Measurements from ENCODE around the gene RASA3.
"Not testable (repeated sequence)": the region's sequence is repeated elsewhere in the genome, so short reads cannot be mapped to it uniquely, and the experiment has no call there.

The RASA3 gene

GRCh38 chr13:114081761-114082681 lies 50.4 kb downstream of the RASA3 start:
- no peak for DNase-seq (ENCODE audit: low read depth in 2 of 2)

DNA sequence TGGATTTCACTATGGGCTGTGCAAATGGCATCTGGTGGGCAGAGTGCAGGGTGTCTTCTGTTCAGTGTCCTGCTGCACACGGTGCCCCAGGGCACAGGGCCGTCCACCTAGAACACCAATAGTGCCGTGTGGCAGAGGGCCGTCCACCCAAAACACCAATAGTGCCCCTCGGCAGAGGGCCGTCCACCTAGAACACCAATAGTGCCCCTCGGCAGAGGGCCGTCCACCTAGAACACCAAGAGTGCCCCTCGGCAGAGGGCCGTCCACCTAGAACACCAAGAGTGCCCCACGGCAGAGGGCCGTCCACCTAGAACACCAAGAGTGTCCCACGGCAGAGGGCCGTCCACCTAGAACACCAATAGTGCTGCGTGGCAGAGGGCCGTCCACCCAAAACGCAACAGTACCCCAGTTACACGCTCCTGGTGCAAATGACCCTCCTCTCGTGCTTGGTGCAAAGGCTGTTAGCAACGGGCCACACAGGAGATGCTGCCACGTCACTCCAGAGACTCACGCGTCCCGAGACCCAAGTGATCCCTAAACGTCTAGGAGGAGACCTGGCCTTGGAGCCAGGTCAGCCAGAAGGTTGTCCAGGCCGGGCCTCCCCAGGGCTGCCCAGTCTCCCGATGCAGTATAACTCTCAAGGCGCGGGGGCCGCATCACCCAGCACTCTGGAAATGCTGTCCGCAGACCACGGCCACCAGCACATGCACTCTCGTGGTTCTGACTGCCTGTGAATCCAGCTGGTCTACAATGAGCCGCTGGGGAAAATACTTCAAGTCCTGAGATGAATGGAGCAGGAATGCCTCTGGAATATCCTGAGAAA lies 51.5 kb downstream of the RASA3 start:
- DNase-seq (ENCODE audit: low read depth in 2 of 2): no peak

- DNase-seq (ENCODE audit: low read depth in 2 of 2): no peak
These were observed 52.6 kb downstream of the RASA3 start for GRCh38 chr13:114079601-114080536.

GRCh38 chr13:114078461-114079451 lies 53.7 kb downstream of the RASA3 start:
- no peak for DNase-seq (ENCODE audit: low read depth in 2 of 2)

DNA sequence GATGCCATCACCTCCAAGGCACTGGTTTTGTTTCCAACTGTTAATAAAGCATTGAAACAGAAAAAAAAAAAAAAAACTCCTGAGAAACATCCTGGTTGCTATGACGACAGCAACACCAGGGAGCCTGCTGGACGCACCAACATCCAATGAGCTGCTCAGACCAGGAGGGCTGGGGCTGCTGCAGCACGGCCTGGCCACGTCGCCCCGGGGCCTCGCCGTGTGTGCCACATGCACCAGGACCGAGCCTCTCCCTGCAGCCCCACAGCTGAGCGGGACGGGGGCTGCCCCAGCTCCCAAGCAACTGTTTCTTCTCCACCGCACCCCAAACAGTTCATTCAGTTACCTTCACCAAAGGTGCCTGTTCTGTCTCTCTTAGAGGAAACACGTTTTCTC lies 54.5 kb downstream of the RASA3 start:
- no peak for DNase-seq (ENCODE audit: low read depth in 2 of 2)

GRCh38 chr13:114077099-114077932 lies 55.1 kb downstream of the RASA3 start:
- no peak for DNase-seq (ENCODE audit: low read depth in 2 of 2)

DNA sequence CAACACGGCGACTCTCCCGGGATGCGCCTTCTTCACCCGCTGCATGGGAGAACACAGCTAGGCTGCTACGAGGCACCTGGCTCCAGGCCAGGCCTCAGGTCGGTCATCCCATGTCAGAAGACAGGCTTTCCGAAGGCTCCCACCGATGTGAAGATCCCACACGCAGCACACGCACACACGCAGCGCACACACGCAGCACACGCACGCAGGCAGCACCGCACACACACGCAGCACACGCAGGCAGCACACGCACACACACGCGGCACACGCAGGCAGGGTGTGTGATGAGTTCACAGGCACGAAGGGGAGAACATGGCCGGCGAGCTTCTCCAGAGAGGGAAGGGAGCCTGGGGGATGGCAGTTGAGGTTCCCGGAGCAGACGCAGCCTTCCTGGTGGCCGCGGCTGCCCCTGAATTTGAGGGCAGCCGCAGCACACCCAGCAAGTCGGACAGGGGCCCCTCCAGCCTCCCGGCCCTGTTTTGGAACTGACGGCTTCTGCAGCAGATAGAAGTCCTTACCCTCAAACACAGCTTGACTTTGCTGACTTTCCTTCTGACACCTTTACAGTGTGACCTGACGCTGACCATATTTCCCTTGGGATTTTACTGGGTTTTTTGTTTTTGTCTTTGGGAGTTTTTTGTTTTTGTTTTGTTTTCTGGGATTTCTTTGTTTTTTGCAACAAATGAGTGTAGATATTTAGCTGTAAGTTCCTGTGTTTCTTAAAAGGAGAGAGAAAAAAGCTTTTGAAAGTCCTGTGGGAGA lies 55.9 kb downstream of the RASA3 start:
- no peak for DNase-seq (ENCODE audit: low read depth in 2 of 2)

GRCh38 chr13:114075811-114076210 lies 56.6 kb downstream of the RASA3 start:
- not testable (repeated sequence) for DNase-seq (ENCODE audit: low read depth in 2 of 2)

DNA sequence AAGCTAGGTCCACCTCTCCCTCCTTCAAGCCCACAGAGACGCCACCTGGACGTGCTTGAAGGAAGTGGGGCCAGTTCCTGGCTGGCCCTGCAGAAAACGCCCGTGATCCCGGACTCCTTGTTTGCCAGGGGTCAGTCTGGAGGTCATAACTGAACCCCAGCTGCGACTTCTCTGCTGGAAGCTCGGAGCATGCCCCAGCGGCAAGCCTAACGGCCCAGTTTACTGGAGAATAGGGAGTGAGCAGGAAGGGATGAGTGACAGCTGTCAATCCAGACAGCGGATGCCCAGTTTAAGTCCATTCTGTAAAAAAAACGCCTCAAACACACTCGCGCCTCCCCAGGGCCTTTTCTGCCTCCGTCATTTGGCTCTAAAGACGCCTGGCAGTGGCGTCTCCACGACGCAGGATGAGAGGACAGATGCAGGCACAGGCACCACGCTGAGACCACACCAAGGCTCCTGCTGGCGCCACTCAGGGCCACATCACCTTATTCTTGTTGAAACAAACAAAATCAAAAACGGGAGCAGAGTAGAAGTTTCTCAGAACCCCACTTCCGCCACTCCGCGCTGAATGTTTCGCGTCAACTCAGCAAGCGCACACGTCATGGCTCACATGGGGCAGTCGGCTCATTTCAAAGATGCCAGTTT lies 57.6 kb downstream of the RASA3 start:
- DNase-seq (ENCODE audit: low read depth in 2 of 2): no peak

DNA sequence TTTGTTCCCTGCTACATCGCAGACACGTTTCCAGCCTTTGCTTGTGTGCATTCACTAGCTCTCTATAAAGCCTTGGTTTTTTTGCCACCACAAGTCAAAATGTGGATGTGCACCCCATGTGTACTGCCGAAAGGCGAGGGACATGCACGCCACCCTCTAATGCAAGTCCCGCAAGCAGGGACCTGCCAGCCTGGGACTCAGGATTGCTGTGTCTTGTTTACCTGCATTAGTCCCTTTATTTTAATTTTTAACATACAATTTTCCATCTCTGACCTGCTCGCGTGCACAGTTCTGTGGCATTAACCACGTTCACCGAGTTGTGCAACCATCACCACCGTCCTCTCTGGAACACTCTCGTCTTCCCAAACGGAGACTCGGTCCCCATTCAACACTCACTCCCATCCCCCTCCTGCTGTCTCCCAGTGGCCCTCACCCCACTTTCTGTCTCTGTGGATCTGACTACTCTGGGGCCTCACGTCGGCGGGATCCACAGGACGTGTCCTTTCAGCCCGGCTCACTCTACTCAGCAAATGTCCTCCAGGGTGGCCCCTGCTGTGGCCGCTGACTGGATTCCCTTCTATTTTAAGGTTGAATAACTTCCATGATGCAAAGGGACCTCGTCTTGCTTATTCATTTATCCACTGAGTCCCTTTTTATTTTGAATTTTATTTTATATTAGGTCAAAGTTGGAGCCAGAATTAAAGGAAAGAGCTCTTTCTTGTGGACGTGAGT lies 58.4 kb downstream of the RASA3 start:
- no peak for DNase-seq (ENCODE audit: low read depth in 2 of 2)

DNA sequence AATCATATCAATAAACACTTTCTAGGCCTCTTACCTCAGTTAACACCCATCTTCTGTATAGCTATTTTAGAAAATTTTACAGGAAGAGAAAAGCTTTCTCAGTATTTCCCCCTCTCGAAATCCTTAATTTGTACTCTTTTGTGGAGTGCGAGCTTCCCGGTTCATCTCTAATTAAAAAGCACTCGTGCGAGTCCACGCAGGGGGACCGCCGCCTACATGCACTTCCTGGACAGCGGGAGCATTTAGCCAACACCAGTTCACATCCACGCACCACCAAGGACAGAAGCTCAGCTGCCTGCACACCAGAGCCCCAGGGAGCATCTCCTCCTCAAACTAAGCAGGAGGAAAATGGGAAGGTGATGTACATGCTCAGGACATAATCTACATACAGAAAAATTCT lies 60.0 kb downstream of the RASA3 start:
- DNase-seq (ENCODE audit: low read depth in 2 of 2): no peak

DNA sequence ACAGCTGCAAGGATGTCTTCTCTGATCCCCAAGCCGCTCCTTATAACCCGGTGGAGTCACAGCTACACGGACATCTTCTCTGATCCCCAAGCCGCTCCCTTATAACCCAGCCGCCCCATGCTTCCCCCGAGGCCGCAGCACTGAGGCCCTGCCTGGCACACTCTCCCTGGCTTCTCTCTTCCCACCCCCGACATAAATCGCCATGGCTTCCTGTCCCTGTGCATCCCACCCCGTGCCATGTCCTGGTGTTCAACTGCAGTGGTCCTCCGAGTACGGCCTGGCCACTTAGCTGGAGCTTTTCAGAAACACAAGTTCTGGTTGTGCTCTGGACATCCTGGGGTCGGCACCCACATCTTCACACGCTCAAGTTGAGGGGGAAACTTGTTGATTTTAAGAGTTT lies 60.4 kb downstream of the RASA3 start:
- DNase-seq (ENCODE audit: low read depth in 2 of 2): no peak

DNA sequence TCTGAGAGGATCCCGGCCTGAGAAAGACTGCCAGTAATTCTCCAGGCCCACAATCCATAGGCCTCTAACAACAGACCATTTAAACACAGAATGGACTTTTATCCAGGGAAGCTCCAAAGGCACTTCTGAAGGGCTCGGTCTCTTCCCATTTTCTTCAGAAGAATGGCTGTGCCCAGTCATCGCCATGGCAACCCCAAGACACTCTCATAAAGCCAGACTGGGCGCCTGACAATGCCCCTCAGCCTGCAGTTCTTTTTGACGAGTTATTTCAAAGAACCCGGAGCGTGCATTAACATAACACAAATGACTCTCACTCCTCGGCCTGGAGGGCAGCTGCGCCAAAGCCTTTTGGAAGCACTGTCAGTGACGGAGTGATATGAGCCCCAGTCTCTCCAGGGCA lies 61.0 kb downstream of the RASA3 start:
- DNase-seq (ENCODE audit: low read depth in 2 of 2): no peak

GRCh38 chr13:114070098-114070799 lies 62.2 kb downstream of the RASA3 start:
- no peak for DNase-seq (ENCODE audit: low read depth in 2 of 2)

DNA sequence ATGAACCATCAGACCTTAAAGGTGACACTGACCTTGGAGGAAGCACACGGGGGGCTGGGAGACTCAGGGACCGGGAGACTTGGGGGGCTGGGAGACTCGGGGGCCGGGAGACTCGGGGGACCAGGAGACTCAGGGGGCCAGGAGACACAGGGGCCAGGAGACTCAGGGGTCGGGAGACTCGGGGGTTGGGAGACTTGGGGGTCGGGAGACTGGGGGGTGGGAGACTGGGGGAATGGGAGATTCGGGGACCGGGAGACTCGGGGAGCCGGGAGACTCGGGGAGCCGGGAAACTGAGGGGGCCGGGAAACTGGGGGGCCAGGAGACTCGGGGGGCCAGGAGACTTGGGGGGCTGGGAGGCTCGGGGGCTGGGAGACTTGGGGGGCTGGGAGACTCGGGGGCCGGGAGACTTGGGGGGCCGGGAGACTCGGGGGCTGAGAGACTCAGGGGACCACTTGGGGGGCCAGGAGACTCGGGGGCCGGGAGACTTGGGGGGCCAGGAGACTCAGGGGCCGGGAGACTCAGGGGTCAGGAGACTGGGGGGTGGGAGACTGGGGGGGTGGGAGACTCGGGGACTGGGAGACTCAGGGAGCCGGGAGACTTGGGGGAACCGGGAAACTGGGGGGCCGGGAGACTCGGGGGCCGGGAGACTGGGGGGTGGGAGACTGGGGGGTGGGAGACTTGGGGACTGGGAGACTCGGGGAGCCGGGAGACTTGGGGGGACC lies 62.9 kb downstream of the RASA3 start:
- no peak for DNase-seq (ENCODE audit: low read depth in 2 of 2)

DNA sequence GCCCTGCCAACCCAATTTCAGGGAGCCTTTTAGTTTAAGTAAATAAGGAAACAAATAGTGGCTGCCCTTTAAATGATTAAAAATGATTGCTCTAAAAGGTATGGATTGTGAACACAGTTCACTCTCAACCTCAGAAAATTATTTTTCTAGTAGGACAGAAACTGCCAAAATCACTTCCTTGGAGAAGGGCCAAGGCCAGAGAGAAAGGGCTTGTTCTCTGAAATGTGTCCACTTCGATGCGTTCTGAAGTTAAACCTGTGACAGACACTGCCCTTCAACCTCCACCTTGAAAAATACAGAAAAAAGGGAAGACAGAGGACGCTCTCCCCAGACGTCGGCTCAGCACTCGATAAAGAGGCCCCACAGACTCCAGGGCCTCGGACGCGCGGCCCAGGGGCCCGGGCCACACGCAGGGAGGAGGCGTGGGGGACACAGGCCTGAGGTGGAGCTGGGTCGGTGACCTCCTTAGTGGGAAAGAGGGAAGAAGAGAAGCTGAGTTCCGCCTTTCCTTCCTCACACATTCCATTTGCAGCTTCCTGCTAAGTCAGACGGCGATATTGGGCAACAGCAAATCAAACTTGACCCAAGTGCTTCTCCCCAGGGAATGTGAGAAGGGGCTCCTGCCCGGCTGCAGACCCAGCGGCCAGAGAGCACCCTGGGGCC lies 63.6 kb downstream of the RASA3 start:
- DNase-seq (ENCODE audit: low read depth in 2 of 2): no peak

All from stimulated activated CD8-positive, alpha-beta memory T cell treated with anti-CD3 and anti-CD28 coated beads, Interleukin-2, amount 100 ng/mL, for 1 hour (primary cell).